NAMALWA (cell line): ENCODE data around the gene DCC.

Source experiments
- DNase-seq: peaks from one replicate; pipeline ENCODE4 v3.0.0-alpha.2; 2015; ENCODE audit warnings: low spot score

The DCC gene

GRCh38 chr18:52496426-52496825 lies 156.4 kb downstream of the DCC start:
- DNase-seq = no peak

GRCh38 chr18:52499016-52499415 lies 159.0 kb downstream of the DCC start:
- no peak for DNase-seq

GRCh38 chr18:52499644-52500043 lies 159.6 kb downstream of the DCC start:
- no peak for DNase-seq

- no peak for DNase-seq
Measured at GRCh38 chr18:52504589-52504988, 164.6 kb downstream of the DCC start.

- no peak for DNase-seq
Measured at GRCh38 chr18:52510139-52510538, 170.1 kb downstream of the DCC start.

GRCh38 chr18:52518086-52518485 lies 178.1 kb downstream of the DCC start:
- no peak for DNase-seq

GRCh38 chr18:52519021-52519420 lies 179.0 kb downstream of the DCC start:
- no peak for DNase-seq

GRCh38 chr18:52523566-52523965 lies 183.6 kb downstream of the DCC start:
- no peak for DNase-seq

- no peak for DNase-seq
Measured at GRCh38 chr18:52531836-52532235, 191.8 kb downstream of the DCC start.

GRCh38 chr18:52536039-52536438 lies 196.0 kb downstream of the DCC start:
- DNase-seq = no peak

- DNase-seq = no peak
Measured at GRCh38 chr18:52537261-52537660, 197.3 kb downstream of the DCC start.

GRCh38 chr18:52541056-52541455 lies 201.1 kb downstream of the DCC start:
- no peak for DNase-seq

- no peak for DNase-seq
Measured at GRCh38 chr18:52544086-52544485, 204.1 kb downstream of the DCC start.

GRCh38 chr18:52546686-52547346 lies 206.8 kb downstream of the DCC start:
- no peak for DNase-seq

GRCh38 chr18:52553441-52553840 lies 213.4 kb downstream of the DCC start:
- DNase-seq = no peak

- no peak for DNase-seq
Measured at GRCh38 chr18:52554180-52554579, 214.2 kb downstream of the DCC start.

GRCh38 chr18:52567360-52567759 lies 227.4 kb downstream of the DCC start:
- no peak for DNase-seq

GRCh38 chr18:52569492-52569891 lies 229.5 kb downstream of the DCC start:
- DNase-seq = no peak

- DNase-seq = no peak
Measured at GRCh38 chr18:52570975-52571374, 231.0 kb downstream of the DCC start.

GRCh38 chr18:52572036-52573000 lies 232.3 kb downstream of the DCC start:
- DNase-seq = no peak

- DNase-seq = no peak
Measured at GRCh38 chr18:52577795-52578194, 237.8 kb downstream of the DCC start.

GRCh38 chr18:52582061-52582460 lies 242.1 kb downstream of the DCC start:
- no peak for DNase-seq

- DNase-seq = no peak
Measured at GRCh38 chr18:52582516-52582915, 242.5 kb downstream of the DCC start.
